Measurements from ENCODE around the gene DDX39B. TPM values are rescaled to one million over a fixed set of nuclear protein-coding genes. Genes with fewer than 3 reads are reported as not detected.
A peak's percentile ranks its signal among the peaks of the same experiment; 100 is the strongest.
"Not testable (repeated sequence)": the region's sequence is repeated elsewhere in the genome, so short reads cannot be mapped to it uniquely, and the experiment has no call there.

The DDX39B gene
- total RNA-seq, 1 experiment from 2014 or later, result 813 TPM

DNA sequence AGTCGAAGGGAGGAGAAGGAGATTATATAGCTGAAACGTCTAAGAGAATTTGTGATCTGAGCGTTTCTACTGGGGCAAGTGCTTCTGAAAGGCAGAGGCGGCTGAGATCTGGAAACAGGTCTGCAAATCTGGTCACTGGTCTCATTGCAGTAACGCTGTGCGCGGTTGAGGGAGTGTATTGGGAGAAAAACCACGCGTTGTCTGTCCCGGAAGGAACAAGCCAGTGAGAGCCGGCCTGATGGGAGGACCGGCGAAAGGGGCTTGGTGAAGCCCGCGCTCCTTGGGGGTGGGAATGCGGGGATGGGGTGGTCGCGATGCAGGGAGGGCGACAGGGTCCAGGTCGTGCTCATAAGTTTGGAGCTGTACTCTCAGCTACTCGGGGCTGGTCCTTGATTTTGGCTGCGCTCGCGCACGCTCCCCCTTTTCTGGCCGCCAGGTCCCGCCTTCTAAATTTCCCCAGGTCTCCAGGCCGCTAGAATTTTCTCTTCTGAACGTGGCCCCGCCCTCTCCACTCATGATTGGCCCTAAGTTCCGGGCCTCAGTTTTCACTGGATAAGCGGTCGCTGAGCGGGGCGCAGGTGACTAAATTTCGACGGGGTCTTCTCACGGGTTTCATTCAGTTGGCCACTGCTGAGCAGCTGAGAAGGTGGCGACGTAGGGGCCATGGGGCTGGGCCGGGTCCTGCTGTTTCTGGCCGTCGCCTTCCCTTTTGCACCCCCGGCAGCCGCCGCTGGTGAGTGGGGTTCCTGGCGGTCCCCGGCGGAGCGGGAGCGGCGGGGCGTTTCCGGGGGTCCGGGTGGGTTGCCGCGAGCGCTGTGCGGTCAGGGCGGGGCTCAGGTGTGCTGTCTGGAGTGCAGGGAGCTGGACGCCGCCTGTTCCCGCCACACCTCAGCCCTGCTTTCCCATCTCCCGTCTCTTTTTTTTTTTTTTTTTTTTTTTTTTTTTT, 44.0 kb downstream of the DDX39B start, which contains the start of gene MICB:
Gene MICB, plus strand, starts transcription at position 615 of the 946 bp plus-strand sequence. Its CDS starts 49 bp downstream, at position 664.
- Histone ChIP-seq H3K4me1 (ENCODE audit: insufficient read depth, low read length) (peaks cover 3% of the 10 kb centered on the region; the same call in 1 of the 2 replicates), H3K18ac (ENCODE audit: insufficient read length, low read depth, low read length) (peak within 1 kb of the TSS; percentile 39), H2BK15ac (ENCODE audit: low read depth, low read length) (no peak within 1 kb of the TSS), H4K91ac (ENCODE audit: insufficient read length, low read depth, low read length) (no peak within 1 kb of the TSS), H2BK5ac (ENCODE audit: insufficient read length, low read length) (no peak within 1 kb of the TSS), H3K56ac (ENCODE audit: insufficient read length, low read depth, low read length) (no peak within 1 kb of the TSS), H4K5ac (ENCODE audit: insufficient read length, low read depth, low read length) (no peak within 1 kb of the TSS), H2BK120ac (ENCODE audit: low read depth, low read length, poor library complexity, severe bottlenecking) (no peak within 1 kb of the TSS), H4K8ac (replicated peaks; ENCODE audit: insufficient read length, low read depth, low read length) (no peak within 1 kb of the TSS), H3K79me1 (ENCODE audit: insufficient read depth, low read depth, low read length, poor library complexity, severe bottlenecking) (peaks cover 3% of the 10 kb centered on the region), H2BK20ac (ENCODE audit: low read depth, low read length, poor library complexity, severe bottlenecking) (no peak within 1 kb of the TSS), H3K4ac (ENCODE audit: low read depth, low read length) (no peak within 1 kb of the TSS), H3K4me2 (ENCODE audit: insufficient read depth, insufficient read length, low read length) (peak within 1 kb of the TSS; percentile 88), H3K79me2 (ENCODE audit: insufficient read depth, low read length) (no peaks in the 10 kb centered on the region; the same call in 1 of the 2 replicates), H3T11ph (ENCODE audit: low read length) (no peak within 1 kb of the TSS), H3K27me3 (ENCODE audit: insufficient read depth, low read length) (no peaks in the 10 kb centered on the region; the same call in 1 of the 2 replicates), H3K23me2 (ENCODE audit: insufficient read length, low read depth, low read length, poor library complexity, severe bottlenecking) (peaks cover 16% of the 10 kb centered on the region), H3K9me3 (ENCODE audit: control insufficient read depth, low read depth, low read length) (no peaks in the 10 kb centered on the region), H3K9ac (ENCODE audit: extremely low read depth, insufficient read length, low read length) (peak within 1 kb of the TSS; percentile 39), H2AK5ac (ENCODE audit: insufficient read length, low read length) (no peak within 1 kb of the TSS), H4K20me1 (ENCODE audit: control insufficient read depth, insufficient read depth, insufficient read length) (no peaks in the 10 kb centered on the region), H2BK12ac (ENCODE audit: insufficient read length, low read depth, low read length) (no peak within 1 kb of the TSS), H3K14ac (ENCODE audit: insufficient read depth, low read length) (no peak within 1 kb of the TSS; the same call in 1 of the 2 replicates), H3K23ac (ENCODE audit: insufficient read length, low read depth, low read length) (no peak within 1 kb of the TSS), H2AFZ (ENCODE audit: low read length) (no peak within 1 kb of the TSS), H3K27ac (ENCODE audit: insufficient read length, low read depth, low read length) (no peak within 1 kb of the TSS)
- TF ChIP-seq, protein P1, sequence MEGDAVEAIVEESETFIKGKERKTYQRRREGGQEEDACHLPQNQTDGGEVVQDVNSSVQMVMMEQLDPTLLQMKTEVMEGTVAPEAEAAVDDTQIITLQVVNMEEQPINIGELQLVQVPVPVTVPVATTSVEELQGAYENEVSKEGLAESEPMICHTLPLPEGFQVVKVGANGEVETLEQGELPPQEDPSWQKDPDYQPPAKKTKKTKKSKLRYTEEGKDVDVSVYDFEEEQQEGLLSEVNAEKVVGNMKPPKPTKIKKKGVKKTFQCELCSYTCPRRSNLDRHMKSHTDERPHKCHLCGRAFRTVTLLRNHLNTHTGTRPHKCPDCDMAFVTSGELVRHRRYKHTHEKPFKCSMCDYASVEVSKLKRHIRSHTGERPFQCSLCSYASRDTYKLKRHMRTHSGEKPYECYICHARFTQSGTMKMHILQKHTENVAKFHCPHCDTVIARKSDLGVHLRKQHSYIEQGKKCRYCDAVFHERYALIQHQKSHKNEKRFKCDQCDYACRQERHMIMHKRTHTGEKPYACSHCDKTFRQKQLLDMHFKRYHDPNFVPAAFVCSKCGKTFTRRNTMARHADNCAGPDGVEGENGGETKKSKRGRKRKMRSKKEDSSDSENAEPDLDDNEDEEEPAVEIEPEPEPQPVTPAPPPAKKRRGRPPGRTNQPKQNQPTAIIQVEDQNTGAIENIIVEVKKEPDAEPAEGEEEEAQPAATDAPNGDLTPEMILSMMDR (conservative IDR thresholded peaks at IDR 0.05), result no peak
- DNase-seq, result peak; percentile 96
- H3K36me3 Mint-ChIP-seq (ENCODE audit: insufficient read depth in 1 of 3, low read depth in 3 of 3), result peaks cover 0 to 5% (median 0%) of the 10 kb centered on the region in 3 experiments; a peak in 3 of 7 replicates
- H3K27me3 Mint-ChIP-seq (ENCODE audit: low read depth), result peaks cover 49% of the 10 kb centered on the region
- H3K9me3 Mint-ChIP-seq, result no peaks in the 10 kb centered on the region; a peak in 2 of 5 replicates
- H3K27ac Mint-ChIP-seq, result peak within 1 kb of the TSS in 2 of 3 experiments; percentile 35 to 66; a peak in 4 of 7 replicates
- WGBS (ENCODE audit: extremely low coverage, insufficient read length, low lambda C conversion rate), result no CpG with 5 or more reads among the region's 64 CpGs
- peaks cover 40 to 42% of the 10 kb centered on the region in 2 experiments for H3K4me1 Mint-ChIP-seq
- H3K4me3 Mint-ChIP-seq, result peak within 1 kb of the TSS; percentile 82 to 95

DNA sequence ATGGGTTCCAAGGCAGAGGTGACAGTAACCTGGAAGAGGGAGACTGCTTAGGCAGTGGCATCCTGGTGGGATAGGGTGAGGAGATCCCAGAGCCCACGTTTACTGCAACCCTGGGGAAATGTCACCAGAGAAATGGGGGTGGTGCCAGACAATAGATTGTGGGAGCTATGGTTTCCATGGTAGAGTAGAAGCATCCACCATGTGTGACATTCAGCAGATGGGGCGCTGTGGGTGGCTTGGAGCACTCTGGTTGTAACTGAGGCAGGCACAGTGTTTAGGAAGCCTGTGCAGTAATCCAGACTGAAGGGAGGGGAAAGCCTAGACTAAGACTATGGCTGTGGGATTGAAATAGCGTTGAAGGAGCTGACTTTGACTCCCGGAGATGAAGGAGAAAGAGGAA, 45.0 kb downstream of the DDX39B start:
- not testable (repeated sequence) for H3K4ac ChIP-seq (ENCODE audit: low read depth, low read length); H3K23ac ChIP-seq (ENCODE audit: insufficient read length, low read depth, low read length); H3K9me3 ChIP-seq (ENCODE audit: control insufficient read depth, low read depth, low read length); H3K56ac ChIP-seq (ENCODE audit: insufficient read length, low read depth, low read length); H3K27ac Mint-ChIP-seq; H4K20me1 ChIP-seq (ENCODE audit: control insufficient read depth, insufficient read depth, insufficient read length); H3K4me2 ChIP-seq (ENCODE audit: insufficient read depth, insufficient read length, low read length); H3K9me3 Mint-ChIP-seq; H3K14ac ChIP-seq (ENCODE audit: insufficient read depth, low read length); H3K36me3 Mint-ChIP-seq (ENCODE audit: insufficient read depth in 1 of 3, low read depth in 3 of 3); H2BK12ac ChIP-seq (ENCODE audit: insufficient read length, low read depth, low read length); H2BK120ac ChIP-seq (ENCODE audit: low read depth, low read length, poor library complexity, severe bottlenecking); H3K18ac ChIP-seq (ENCODE audit: insufficient read length, low read depth, low read length); H4K5ac ChIP-seq (ENCODE audit: insufficient read length, low read depth, low read length); H4K8ac ChIP-seq (replicated peaks; ENCODE audit: insufficient read length, low read depth, low read length); H4K91ac ChIP-seq (ENCODE audit: insufficient read length, low read depth, low read length); H3K4me1 ChIP-seq (ENCODE audit: insufficient read depth, low read length); H3T11ph ChIP-seq (ENCODE audit: low read length); H3K27me3 ChIP-seq (ENCODE audit: insufficient read depth, low read length); H2AK5ac ChIP-seq (ENCODE audit: insufficient read length, low read length); H3K27ac ChIP-seq (ENCODE audit: insufficient read length, low read depth, low read length); H2BK15ac ChIP-seq (ENCODE audit: low read depth, low read length); H3K9ac ChIP-seq (ENCODE audit: extremely low read depth, insufficient read length, low read length); H3K79me2 ChIP-seq (ENCODE audit: insufficient read depth, low read length); H2BK5ac ChIP-seq (ENCODE audit: insufficient read length, low read length); H2BK20ac ChIP-seq (ENCODE audit: low read depth, low read length, poor library complexity, severe bottlenecking); H2AFZ ChIP-seq (ENCODE audit: low read length); H3K79me1 ChIP-seq (ENCODE audit: insufficient read depth, low read depth, low read length, poor library complexity, severe bottlenecking); DNase-seq
- peaks cover 44 to 47% of the 10 kb centered on the region in 2 experiments for H3K4me1 Mint-ChIP-seq
- H3K27me3 Mint-ChIP-seq (ENCODE audit: low read depth), result peaks cover 54% of the 10 kb centered on the region
- peaks cover 16% of the 10 kb centered on the region for H3K23me2 ChIP-seq (ENCODE audit: insufficient read length, low read depth, low read length, poor library complexity, severe bottlenecking)
- peak overlapping the region; percentile 82 to 95 for H3K4me3 Mint-ChIP-seq
- WGBS (ENCODE audit: extremely low coverage, insufficient read length, low lambda C conversion rate), result no CpG with 5 or more reads among the region's 4 CpGs
